Adrenal gland (tissue), 5 donors: ENCODE results near the gene CHL1.

Experiments used
- CTCF ChIP-seq, 6 experiments: fragments of 450-650 bp in 4 of 6; fragments of 200-600 bp in 2 of 6; sonication (generic) in 1 of 6; IDR thresholded peaks; 1 replicate in 5 of 6; 2 replicates in 1 of 6; pipeline versions ENCODE4 v1.5.1 to v1.8.0; 2016 to 2021; ENCODE audit warnings: antibody characterized with exemption in 6 of 6, mild to moderate bottlenecking in 2 of 6, moderate library complexity in 1 of 6
- POLR2A ChIP-seq, 2 donors: fragments of 450-650 bp; IDR thresholded peaks; one replicate each; pipeline ENCODE4 v1.6.1; 2017; ENCODE audit warnings: antibody characterized with exemption in 2 of 2, mild to moderate bottlenecking in 2 of 2, moderate library complexity in 1 of 2
- donor health status: DM: no; HTN: no; CAD: no.

GRCh38 chr3:274927-275326 is 78.4 kb downstream of the CHL1 start:
- no peak for TF ChIP-seq CTCF (IDR thresholded peaks at IDR 0.05)
- no peak for TF ChIP-seq POLR2A (IDR thresholded peaks at IDR 0.05)
